NCI-H510A (cell line): Measurements from ENCODE around the gene TNS1.

ENCODE experiments used
- DNase-seq: peaks from one replicate; lab custom pipeline; 2025; lab: John Stamatoyannopoulos, UW

Gene TNS1

GRCh38 chr2:217775920-217776503, 226.8 kb downstream of the TNS1 start:
- DNase-seq: no peak

- DNase-seq: no peak
These were observed 228.6 kb downstream of the TNS1 start for GRCh38 chr2:217774232-217774631.

- DNase-seq: no peak
These were observed 229.3 kb downstream of the TNS1 start for GRCh38 chr2:217773539-217773938.

- no peak for DNase-seq
These were observed 236.4 kb downstream of the TNS1 start for GRCh38 chr2:217766356-217766755.

GRCh38 chr2:217761645-217762277, 241.0 kb downstream of the TNS1 start:
- DNase-seq: no peak

- DNase-seq: no peak
These were observed 242.8 kb downstream of the TNS1 start for GRCh38 chr2:217759991-217760390.

- DNase-seq: no peak
These were observed 245.7 kb downstream of the TNS1 start for GRCh38 chr2:217757108-217757463.

GRCh38 chr2:217756375-217757107, 246.3 kb downstream of the TNS1 start:
- DNase-seq: no peak

- no peak for DNase-seq
These were observed 247.6 kb downstream of the TNS1 start for GRCh38 chr2:217755027-217755745.

- no peak for DNase-seq
These were observed 249.2 kb downstream of the TNS1 start for GRCh38 chr2:217753460-217754200.

GRCh38 chr2:217752714-217753459, 249.9 kb downstream of the TNS1 start:
- DNase-seq: no peak

- DNase-seq: no peak
These were observed 250.8 kb downstream of the TNS1 start for GRCh38 chr2:217751952-217752351.

GRCh38 chr2:217751192-217751591, 251.6 kb downstream of the TNS1 start:
- DNase-seq: no peak
